ENCODE data around the gene HTR6. TPM values are rescaled to one million over a fixed set of nuclear protein-coding genes. Genes with fewer than 3 reads are reported as not detected.
A peak's percentile ranks its signal among the peaks of the same experiment; 100 is the strongest.

Gene HTR6
- total and polyA plus RNA-seq, 2 of the 4 experiments (the other 2 are of a cell fraction), result not detected

DNA sequence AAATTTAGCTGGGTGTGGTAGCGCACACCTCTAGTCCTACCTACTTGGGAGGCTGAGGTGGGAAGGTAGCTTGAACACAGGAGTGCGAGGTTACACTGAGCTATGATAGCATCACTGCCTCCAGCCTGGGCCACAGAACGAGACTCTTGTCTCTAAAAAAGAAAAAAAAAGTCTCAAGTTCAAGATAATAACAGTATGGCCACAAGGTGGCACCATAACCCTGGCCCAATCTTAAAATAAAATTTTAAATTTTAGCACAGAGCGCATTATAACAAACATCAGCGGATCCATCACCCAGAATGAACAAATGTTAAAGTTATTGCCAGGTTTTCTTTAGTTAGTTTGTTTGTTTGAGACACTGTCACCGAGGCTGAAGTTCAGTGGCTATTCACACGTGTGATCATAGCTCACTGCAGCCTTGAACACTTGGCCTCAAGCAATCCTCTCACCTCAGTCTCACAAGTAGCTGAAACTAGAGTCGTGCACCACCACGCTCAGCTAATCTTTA, 2.9 kb upstream of the HTR6 start:
- no peak overlapping the region for H2AK5ac ChIP-seq (ENCODE audit: low read depth, low read length)
- ChIA-PET POLR2A (ENCODE audit: unreplicated experiment) (interaction anchor here (0.7 kb wide), 1 partner anchor 44 kb away, joined by 4 read pairs; no protein-coding TSS in a partner anchor), CTCF (interaction anchor here (0.6 to 2.5 kb wide), 8 partner anchors 8 to 150 kb away, joined by 3 to 27 read pairs (median 4); no protein-coding TSS in a partner anchor)
- H2BK20ac ChIP-seq (ENCODE audit: low read depth, low read length), result no peak overlapping the region
- H3K56ac ChIP-seq (ENCODE audit: extremely low read depth, insufficient read depth, low read length), result no peak overlapping the region
- no peak overlapping the region for H3K4me2 ChIP-seq (ENCODE audit: low read depth, low read length)
- no peak overlapping the region for H3K4ac ChIP-seq (ENCODE audit: low read depth, low read length)
- H3K14ac ChIP-seq (replicated peaks; ENCODE audit: low read depth, low read length), result no peak overlapping the region
- peaks cover 37% of the 10 kb centered on the region for H3K27me3 ChIP-seq (ENCODE audit: control insufficient read depth, insufficient read depth, low read length)
- no peak overlapping the region for H2BK120ac ChIP-seq (ENCODE audit: low read depth, low read length)
- H2BK5ac ChIP-seq (ENCODE audit: low read depth, low read length, poor library complexity, severe bottlenecking), result no peak overlapping the region
- H3K27ac ChIP-seq (ENCODE audit: insufficient read depth, low read length), result no peak overlapping the region
- H3K9ac ChIP-seq (ENCODE audit: low read depth, low read length), result no peak overlapping the region
- DNase-seq, result peak; percentile 52
- ATAC-seq (ENCODE audit: low read depth), result no peak
- dilution Hi-C loops (cut with HindIII; ENCODE audit: low sequenced_read_pairs, unreplicated experiment), result no loop called here
- peaks cover 1% of the 10 kb centered on the region; the same call in 1 of the 2 replicates for H3K4me1 ChIP-seq (ENCODE audit: control insufficient read depth, insufficient read depth, low read length)
- no peak overlapping the region for H2AK9ac ChIP-seq (replicated peaks; ENCODE audit: low read depth, low read length, poor library complexity)
- H4K91ac ChIP-seq (ENCODE audit: insufficient read depth, low read depth, low read length), result no peak overlapping the region
- peaks cover 13% of the 10 kb centered on the region; the same call in 1 of the 2 replicates for H3K36me3 ChIP-seq (ENCODE audit: control insufficient read depth, insufficient read depth, low read length)
- no TSS peak for BruUV-seq (replicated peaks)
- H3K9me1 ChIP-seq (ENCODE audit: insufficient read depth, low read length), result peaks cover 6% of the 10 kb centered on the region
- no peak overlapping the region for H3K4me3 ChIP-seq (ENCODE audit: insufficient read depth, low read depth, low read length)
- 0 out of 4 replicates have a peak, but pooled peaks cover 0 to 2% of the 10 kb centered on the region in 2 experiments for H3K79me1 ChIP-seq (ENCODE audit: low read depth in 1 of 2, low read length in 2 of 2)
- H3K18ac ChIP-seq (ENCODE audit: low read depth, low read length), result no peak overlapping the region
- H4K5ac ChIP-seq (ENCODE audit: low read depth, low read length), result no peak overlapping the region
- H4K20me1 ChIP-seq (ENCODE audit: insufficient read depth, low read length), result 0 out of 2 replicates have a peak, but pooled peaks cover 7% of the 10 kb centered on the region
- H2AFZ ChIP-seq (replicated peaks; ENCODE audit: low read length, poor library complexity), result no peak overlapping the region
- no peaks in the 10 kb centered on the region for H3K9me3 ChIP-seq (ENCODE audit: control insufficient read depth, insufficient read depth, low read length)
- in situ Hi-C loops (cut with MboI; ENCODE audit: low sequenced_read_pairs), result no loop called here
- WGBS, 2 experiments (ENCODE audit: extremely low coverage in 2 of 2, insufficient read length in 1 of 2), result no CpG with 5 or more reads among the region's 9 CpGs
- H4K8ac ChIP-seq (ENCODE audit: low read depth in 2 of 2, low read length in 2 of 2), result no peak overlapping the region
- TF ChIP-seq RCOR1 (IDR thresholded peaks at IDR 0.05; ENCODE audit: insufficient replicate concordance, low read length), result no peak
- TF ChIP-seq CEBPB (IDR thresholded peaks at IDR 0.05; ENCODE audit: low read depth, low read length), result no peak
- TF ChIP-seq RAD21 (IDR thresholded peaks at IDR 0.05; ENCODE audit: low read length), result peak; percentile 77
- peak; percentile 75 for TF ChIP-seq CTCF (conservative IDR thresholded peaks at IDR 0.05; ENCODE audit: low read depth, low read length)
- TF ChIP-seq SMC3 (IDR thresholded peaks at IDR 0.05; ENCODE audit: low read depth, low read length), result peak; percentile 33; the same call in 1 of the 2 replicates
- TF ChIP-seq RFX5 (IDR thresholded peaks at IDR 0.05; ENCODE audit: low read depth, low read length), result no peak
- H3K23ac ChIP-seq (ENCODE audit: low read depth, low read length), result no peak overlapping the region
- no peak overlapping the region for H2BK15ac ChIP-seq (ENCODE audit: low read depth, low read length)
- intact Hi-C loops (cut with micrococcal nuclease), result loop anchor here (1.0 to 10.0 kb wide), 4 partner anchors 43 to 491 kb away; partner anchors contain the start of gene OTUD3
